Fibroblast of skin of right quadriceps (primary cell): ENCODE measurements around the gene SLC35B2.

Experiments
- DNase-seq: peaks from one replicate; pipeline ENCODE4 v3.0.0-alpha.2; 2013

SLC35B2 gene

DNA sequence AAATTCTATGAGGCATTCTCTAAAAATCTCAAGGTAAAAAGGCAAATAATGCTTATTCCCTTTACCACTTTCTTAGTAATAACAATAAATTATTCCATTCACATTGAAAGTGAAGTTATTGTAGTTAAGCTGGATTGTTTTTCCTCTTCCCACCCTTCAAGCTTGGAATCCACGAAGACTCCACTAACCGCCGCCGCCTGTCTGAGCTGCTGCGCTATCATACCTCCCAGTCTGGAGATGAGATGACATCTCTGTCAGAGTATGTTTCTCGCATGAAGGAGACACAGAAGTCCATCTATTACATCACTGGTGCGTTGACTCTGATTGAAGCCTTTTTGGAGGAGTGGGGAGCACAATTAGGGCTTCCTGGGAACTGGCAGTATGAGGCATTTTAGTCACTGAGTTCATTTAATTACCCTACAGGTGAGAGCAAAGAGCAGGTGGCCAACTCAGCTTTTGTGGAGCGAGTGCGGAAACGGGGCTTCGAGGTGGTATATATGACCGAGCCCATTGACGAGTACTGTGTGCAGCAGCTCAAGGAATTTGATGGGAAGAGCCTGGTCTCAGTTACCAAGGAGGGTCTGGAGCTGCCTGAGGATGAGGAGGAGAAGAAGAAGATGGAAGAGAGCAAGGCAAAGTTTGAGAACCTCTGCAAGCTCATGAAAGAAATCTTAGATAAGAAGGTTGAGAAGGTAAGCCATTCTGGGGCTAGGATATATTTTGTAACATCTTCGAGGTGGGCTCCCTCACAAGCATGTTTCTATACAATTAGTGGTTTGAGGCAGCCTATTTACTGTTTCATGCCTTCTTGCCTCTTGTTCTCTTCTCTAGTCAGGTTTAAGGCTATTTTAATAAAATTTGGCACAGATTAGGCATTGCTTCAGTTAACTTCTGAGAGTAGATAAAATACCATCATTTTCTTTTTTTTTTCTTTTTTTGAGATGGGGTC lies 5.5 kb downstream of the SLC35B2 start:
- DNase-seq = no peak

GRCh38 chr6:44250718-44251123 lies 6.6 kb downstream of the SLC35B2 start:
- no peak for DNase-seq

DNA sequence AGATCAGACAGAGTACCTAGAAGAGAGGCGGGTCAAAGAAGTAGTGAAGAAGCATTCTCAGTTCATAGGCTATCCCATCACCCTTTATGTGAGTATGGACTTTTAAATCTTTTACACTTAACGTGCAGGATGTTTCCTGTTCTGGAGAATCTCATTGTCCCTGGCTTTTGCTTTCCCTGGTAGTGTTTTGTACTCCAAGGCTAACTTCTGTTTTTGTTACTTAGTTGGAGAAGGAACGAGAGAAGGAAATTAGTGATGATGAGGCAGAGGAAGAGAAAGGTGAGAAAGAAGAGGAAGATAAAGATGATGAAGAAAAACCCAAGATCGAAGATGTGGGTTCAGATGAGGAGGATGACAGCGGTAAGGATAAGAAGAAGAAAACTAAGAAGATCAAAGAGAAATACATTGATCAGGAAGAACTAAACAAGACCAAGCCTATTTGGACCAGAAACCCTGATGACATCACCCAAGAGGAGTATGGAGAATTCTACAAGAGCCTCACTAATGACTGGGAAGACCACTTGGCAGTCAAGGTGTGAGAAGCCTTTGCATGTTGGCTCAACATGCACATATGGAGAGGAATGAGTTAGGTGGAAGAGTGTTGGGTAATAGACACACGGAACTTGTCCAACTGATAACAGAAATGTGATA lies 7.1 kb downstream of the SLC35B2 start:
- DNase-seq = no peak

- no peak for DNase-seq
Observed at GRCh38 chr6:44249082-44249748, 8.1 kb downstream of the SLC35B2 start.

DNA sequence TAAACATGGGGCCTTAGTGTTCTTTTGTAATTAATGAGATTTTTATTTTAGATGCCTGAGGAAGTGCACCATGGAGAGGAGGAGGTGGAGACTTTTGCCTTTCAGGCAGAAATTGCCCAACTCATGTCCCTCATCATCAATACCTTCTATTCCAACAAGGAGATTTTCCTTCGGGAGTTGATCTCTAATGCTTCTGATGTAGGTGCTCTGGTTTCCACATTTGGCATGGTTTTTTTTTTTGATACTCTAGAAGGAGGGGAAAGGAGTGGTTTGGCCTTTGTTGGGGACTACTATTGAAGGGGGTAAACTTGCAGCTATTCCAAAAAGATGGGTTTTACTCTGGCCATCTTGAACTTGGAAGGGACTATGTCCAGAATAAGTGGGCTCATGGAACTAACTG lies 8.7 kb downstream of the SLC35B2 start:
- DNase-seq = no peak

- peak; percentile 54 for DNase-seq
Observed at GRCh38 chr6:44247338-44248302, 9.7 kb downstream of the SLC35B2 start.

DNA sequence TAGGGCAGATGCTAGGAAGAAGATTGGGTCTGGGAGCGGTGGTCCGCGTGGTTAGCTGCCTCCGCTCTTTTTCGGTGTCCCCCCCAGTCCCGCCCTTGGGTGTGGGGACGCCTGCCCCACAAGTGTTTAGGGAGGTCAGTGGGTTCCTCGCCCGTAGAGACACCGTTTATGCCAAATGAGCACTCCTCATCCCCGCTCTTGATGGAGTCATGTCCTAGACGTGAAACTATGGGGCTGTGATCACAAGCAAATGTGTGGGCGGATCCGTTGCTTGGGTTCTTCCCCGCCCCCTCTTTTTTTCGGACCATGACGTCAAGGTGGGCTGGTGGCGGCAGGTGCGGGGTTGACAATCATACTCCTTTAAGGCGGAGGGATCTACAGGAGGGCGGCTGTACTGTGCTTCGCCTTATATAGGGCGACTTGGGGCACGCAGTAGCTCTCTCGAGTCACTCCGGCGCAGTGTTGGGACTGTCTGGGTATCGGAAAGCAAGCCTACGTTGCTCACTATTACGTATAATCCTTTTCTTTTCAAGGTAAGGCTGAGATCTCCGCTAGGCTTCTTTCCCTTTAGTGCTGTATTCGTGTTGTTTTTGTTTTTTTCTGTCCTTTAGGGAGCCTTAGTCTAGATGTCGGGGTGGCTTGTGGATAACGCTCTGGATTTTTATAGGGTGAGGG lies 10.5 kb downstream of the SLC35B2 start, which contains the start of gene HSP90AB1:
HSP90AB1 (plus strand) TSS at position 439 of the 675 bp plus-strand sequence. CDS start 1,529 bp downstream, outside the sequence.
- peak; percentile 98 for DNase-seq

GRCh38 chr6:44245912-44246662 lies 11.2 kb downstream of the SLC35B2 start:
- DNase-seq = peak; percentile 81

DNA sequence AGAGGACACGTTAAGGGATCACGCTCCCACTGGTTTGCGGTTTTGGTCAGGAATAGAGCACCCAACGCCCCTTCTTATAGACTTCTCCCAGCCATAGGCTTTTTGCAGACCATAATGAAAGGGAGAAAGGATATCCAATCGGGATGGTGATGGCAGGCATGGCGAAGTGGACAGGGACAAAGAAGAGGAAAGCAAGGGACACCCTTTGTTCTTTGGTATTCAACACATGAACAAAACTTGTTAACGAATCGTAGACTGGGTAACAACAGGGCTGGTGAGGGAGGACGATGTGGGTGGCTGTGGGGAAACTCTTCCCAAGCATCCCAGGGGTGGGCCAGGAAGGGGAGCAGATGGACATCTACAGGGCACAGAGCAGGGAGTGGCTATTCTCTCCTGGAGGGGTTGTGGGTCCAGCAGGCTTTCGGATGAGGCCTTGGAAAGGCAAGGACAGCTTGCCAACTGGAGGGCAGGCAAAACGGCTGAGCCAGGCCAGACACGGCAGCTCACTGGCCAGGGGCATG lies 11.9 kb downstream of the SLC35B2 start:
- DNase-seq = no peak

DNA sequence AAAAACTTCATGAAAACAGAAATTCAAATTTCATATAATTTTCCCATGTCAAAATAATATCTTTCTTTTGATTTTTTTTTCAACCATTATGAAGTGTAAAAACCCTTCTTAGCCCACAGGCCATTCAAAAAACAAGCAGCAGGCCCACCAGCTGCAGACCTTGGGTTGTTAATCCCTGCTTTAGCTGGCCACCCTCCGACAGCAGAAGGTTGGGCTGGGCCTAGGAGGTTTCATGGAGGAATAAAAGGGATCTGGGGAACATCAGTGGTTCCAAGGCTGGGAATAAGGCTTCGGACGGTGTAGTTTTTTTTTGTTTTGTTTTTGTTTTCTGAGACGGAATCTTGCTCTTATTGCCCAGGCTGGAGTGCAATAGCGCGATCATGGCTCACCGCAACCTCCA lies 14.0 kb downstream of the SLC35B2 start:
- DNase-seq = no peak

- DNase-seq = no peak
Observed at GRCh38 chr6:44238687-44239350, 18.5 kb downstream of the SLC35B2 start.

DNA sequence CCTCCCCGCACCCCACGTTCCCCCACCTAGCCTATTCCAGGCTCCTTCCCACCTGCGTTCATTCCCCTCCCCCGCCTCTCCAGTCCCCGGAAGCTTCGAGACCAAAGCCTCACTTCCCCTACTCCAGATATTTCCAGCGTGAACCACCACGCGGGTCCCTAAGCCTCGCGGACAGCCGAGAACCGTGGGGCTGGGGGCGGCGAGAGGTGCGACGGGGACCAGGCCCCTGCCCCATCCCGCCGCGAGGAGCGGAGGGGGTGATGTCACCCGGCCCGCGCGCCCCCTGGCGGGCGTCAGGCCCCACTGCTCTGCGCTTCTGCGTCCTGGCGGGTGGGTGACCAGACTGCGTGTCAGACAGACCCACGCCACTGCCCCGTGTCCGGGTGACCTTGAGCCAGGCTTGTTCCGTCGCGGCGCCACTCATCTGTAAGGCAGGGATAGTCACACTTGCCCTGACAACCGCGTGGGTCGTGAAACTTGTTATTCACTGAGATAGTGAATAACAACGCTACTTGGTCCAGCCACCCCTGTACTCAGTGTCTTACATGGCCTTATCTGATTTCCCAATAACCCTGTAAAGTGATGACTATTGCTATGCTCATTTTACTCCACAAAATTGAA lies 19.4 kb downstream of the SLC35B2 start:
- DNase-seq = peak; percentile 62

GRCh38 chr6:44237021-44237812 lies 20.1 kb downstream of the SLC35B2 start:
- DNase-seq = peak; percentile 91

GRCh38 chr6:44235891-44236516 lies 21.3 kb downstream of the SLC35B2 start:
- no peak for DNase-seq

GRCh38 chr6:44235269-44235668 lies 22.1 kb downstream of the SLC35B2 start:
- DNase-seq = no peak

DNA sequence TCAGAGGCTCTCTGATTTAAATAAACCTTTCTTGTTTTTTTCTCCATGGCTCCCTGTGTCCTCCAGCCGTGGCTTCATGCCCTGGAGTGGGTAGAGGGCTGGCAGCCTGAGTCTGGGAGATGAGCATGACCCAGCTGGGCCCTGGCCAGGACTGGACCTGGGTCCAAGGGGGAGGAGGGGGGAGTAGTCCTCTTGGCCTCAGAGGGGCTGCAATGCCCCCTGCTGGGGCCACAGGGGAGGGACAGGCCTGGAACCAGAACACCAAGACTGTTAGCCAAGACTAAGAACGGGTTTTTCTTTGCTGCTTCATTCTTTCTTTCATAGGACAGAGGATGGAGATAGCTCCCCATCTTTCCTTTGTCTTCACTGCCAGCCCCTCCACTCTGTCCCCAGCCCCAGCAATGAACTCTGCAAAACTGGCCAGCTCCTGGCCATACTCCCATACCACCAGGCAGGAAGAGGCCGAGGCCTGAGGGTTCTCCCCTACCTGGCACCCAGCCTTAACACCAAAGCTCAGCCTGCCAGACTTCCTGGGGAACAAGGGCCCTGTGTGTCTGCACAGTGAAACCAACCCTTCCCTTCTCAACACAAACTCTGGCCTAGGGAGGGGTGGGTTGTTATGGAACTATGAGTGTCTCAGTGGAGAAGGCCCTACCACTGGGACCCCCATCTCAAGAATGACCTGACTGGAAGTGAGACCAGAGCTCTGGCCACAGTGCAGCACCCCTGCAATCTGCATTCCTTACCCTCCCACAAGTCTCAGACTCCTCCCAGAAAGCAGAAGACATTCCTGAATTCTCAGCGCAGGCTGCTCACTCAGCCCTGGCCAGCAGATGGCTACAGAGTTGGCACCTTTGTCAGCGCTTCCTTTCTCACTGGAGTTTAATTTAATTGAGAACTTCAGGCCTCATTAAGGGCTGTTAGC lies 23.0 kb downstream of the SLC35B2 start:
- peak; percentile 72 for DNase-seq

- DNase-seq = no peak
Observed at GRCh38 chr6:44233567-44234100, 23.7 kb downstream of the SLC35B2 start.
